Spleen (tissue), 7 donors: ENCODE measurements around the gene GABRR2.

Experiments used
- CTCF ChIP-seq, 11 experiments: fragments of 200-600 bp in 7 of 11; fragments of 450-650 bp in 4 of 11; sonication (generic) in 4 of 11; IDR thresholded peaks in 8 of 11; conservative IDR thresholded peaks in 3 of 11; 1 replicate in 7 of 11; 2 replicates in 4 of 11; pipeline versions ENCODE4 v1.4.0 to v1.8.0; 2016 to 2021; ENCODE audit warnings: antibody characterized with exemption in 11 of 11, inconsistent platforms in 4 of 11, mild to moderate bottlenecking in 1 of 11
- POLR2A ChIP-seq, 3 donors: fragments of 450-650 bp; IDR thresholded peaks; one replicate each; pipeline ENCODE4 v1.5.1; 2017; ENCODE audit warnings: antibody characterized with exemption in 3 of 3, mild to moderate bottlenecking in 1 of 3
- POLR2AphosphoS5 ChIP-seq, 3 donors: sonication (generic); formaldehyde crosslinking; IDR thresholded peaks; one replicate each; pipeline ENCODE4 v1.5.1; 2017; ENCODE audit warnings: antibody characterized with exemption in 3 of 3
- donor health status: DM: no; HTN: no; CAD: no; lungs with moderate emphysema.
- donor health status: DM: no; HTN: no; CAD: no.
- donor health status: DM: no; HTN: no; CAD: no.

- TF ChIP-seq CTCF (IDR thresholded peaks at IDR 0.05 in 8 of 11, conservative IDR thresholded peaks at IDR 0.05 in 3 of 11) (no peak), POLR2A (IDR thresholded peaks at IDR 0.05) (no peak), POLR2AphosphoS5 (IDR thresholded peaks at IDR 0.05) (no peak)
Observed at GRCh38 chr6:89298680-89299465, 16.2 kb downstream of the GABRR2 start.
